Ishikawa (cell line): ENCODE results near the gene CD177.

Experiments used
- CEBPB ChIP-seq: IDR thresholded peaks from 2 replicates; pipeline ENCODE4 v1.6.1; 2012
- CREB1 ChIP-seq: IDR thresholded peaks from 2 replicates; pipeline ENCODE4 v1.6.1; 2012; ENCODE audit warnings: low read depth
- EGR1 ChIP-seq: IDR thresholded peaks from 2 replicates; pipeline ENCODE4 v1.6.1; 2012
- EP300 ChIP-seq: IDR thresholded peaks from 2 replicates; pipeline ENCODE4 v1.6.1; 2012; ENCODE audit warnings: borderline replicate concordance
- FOXM1 ChIP-seq: IDR thresholded peaks from 2 replicates; pipeline ENCODE4 v1.6.1; 2012; ENCODE audit warnings: low read depth, borderline replicate concordance
- MAX ChIP-seq: IDR thresholded peaks from 2 replicates; pipeline ENCODE4 v1.6.1; 2012
- NFIC ChIP-seq: IDR thresholded peaks from 2 replicates; pipeline ENCODE4 v1.6.1; 2012
- RAD21 ChIP-seq: IDR thresholded peaks from 2 replicates; pipeline ENCODE4 v1.6.1; 2012; ENCODE audit warnings: low read depth
- REST ChIP-seq: IDR thresholded peaks from 2 replicates; pipeline ENCODE4 v1.6.1; 2012; ENCODE audit warnings: low read depth, mild to moderate bottlenecking
- TAF1 ChIP-seq: IDR thresholded peaks from 2 replicates; pipeline ENCODE4 v1.6.1; 2012; ENCODE audit warnings: low read depth, mild to moderate bottlenecking
- TCF12 ChIP-seq: IDR thresholded peaks from 2 replicates; pipeline ENCODE4 v1.6.1; 2012; ENCODE audit warnings: low read depth
- TEAD4 ChIP-seq: IDR thresholded peaks from 2 replicates; pipeline ENCODE4 v1.6.1; 2012
- USF1 ChIP-seq: IDR thresholded peaks from 2 replicates; pipeline ENCODE4 v1.6.1; 2012
- YY1 ChIP-seq: IDR thresholded peaks from 2 replicates; pipeline ENCODE4 v1.6.1; 2012; ENCODE audit warnings: low read depth
- ZBTB7A ChIP-seq: IDR thresholded peaks from 2 replicates; pipeline ENCODE4 v1.6.1; 2012; ENCODE audit warnings: low read depth

CD177 gene

GRCh38 chr19:43316591-43317319 is 36.7 kb upstream of the CD177 start:
- TF ChIP-seq RAD21 (peak; percentile 73), EP300 (no peak)

GRCh38 chr19:43318203-43318602 is 35.3 kb upstream of the CD177 start:
- TF ChIP-seq TEAD4 = no peak
- TF ChIP-seq TAF1 = no peak
- TF ChIP-seq CREB1 = no peak
- no peak for TF ChIP-seq EP300
- TF ChIP-seq CEBPB = no peak
- no peak for TF ChIP-seq ZBTB7A

- TF ChIP-seq TAF1 (no peak), TCF12 (no peak), REST (no peak), RAD21 (no peak), ZBTB7A (no peak), FOXM1 (no peak), NFIC (no peak), TEAD4 (no peak), EGR1 (no peak), CEBPB (no peak), MAX (no peak)
Observed at GRCh38 chr19:43318796-43319314, 34.6 kb upstream of the CD177 start.

- TF ChIP-seq EP300 (no peak), EGR1 (no peak), TCF12 (no peak), REST (no peak), CREB1 (no peak), MAX (no peak), RAD21 (no peak), TAF1 (no peak), CEBPB (no peak), TEAD4 (no peak), ZBTB7A (no peak), NFIC (no peak), YY1 (no peak), FOXM1 (no peak)
Observed at GRCh38 chr19:43320546-43320945, 32.9 kb upstream of the CD177 start.

- TF ChIP-seq FOXM1 = no peak
- no peak for TF ChIP-seq CEBPB
- no peak for TF ChIP-seq TEAD4
Observed at GRCh38 chr19:43329989-43330388, 23.5 kb upstream of the CD177 start.

GRCh38 chr19:43330726-43331434 is 22.6 kb upstream of the CD177 start:
- TF ChIP-seq EP300 = no peak
- TF ChIP-seq TAF1 = no peak
- TF ChIP-seq TEAD4 = no peak
- no peak for TF ChIP-seq CREB1
- TF ChIP-seq MAX = no peak

GRCh38 chr19:43331435-43332010 is 22.0 kb upstream of the CD177 start:
- TF ChIP-seq CREB1 = no peak
- TF ChIP-seq TAF1 = no peak
- no peak for TF ChIP-seq EP300
- TF ChIP-seq USF1 = no peak
- no peak for TF ChIP-seq RAD21
- TF ChIP-seq ZBTB7A = no peak
- TF ChIP-seq TCF12 = no peak
- TF ChIP-seq CEBPB = no peak
- no peak for TF ChIP-seq REST
- no peak for TF ChIP-seq EGR1
- TF ChIP-seq FOXM1 = no peak
- no peak for TF ChIP-seq NFIC
- no peak for TF ChIP-seq MAX
- TF ChIP-seq YY1 = no peak
- TF ChIP-seq TEAD4 = no peak
